K562 (cell line): ENCODE measurements around the gene CGB3. TPM values are rescaled to one million over a fixed set of nuclear protein-coding genes. Genes with fewer than 3 reads are reported as not detected.
A peak's percentile ranks its signal among the peaks of the same experiment; 100 is the strongest.

ENCODE experiments used
- JUN ChIP-seq, 2 experiments: sonication (generic) in 1 of 2; formaldehyde crosslinking in 1 of 2; IDR thresholded peaks; 2 replicates each; pipeline versions ENCODE4 v1.6.1 to v1.8.0; 2012 to 2022; ENCODE audit warnings: borderline replicate concordance in 2 of 2, mild to moderate bottlenecking in 2 of 2, improper control_type of control experiment in 1 of 2, low read depth in 1 of 2, low read length in 1 of 2, missing genetic modification reagents in 1 of 2
- YY1 ChIP-seq, 3 experiments: IDR thresholded peaks; 2 replicates each; pipeline ENCODE4 v1.6.1; 2011; ENCODE audit warnings: low read length in 2 of 3, mild to moderate bottlenecking in 2 of 3, moderate library complexity in 2 of 3, borderline replicate concordance in 1 of 3, control low read depth in 1 of 3, low read depth in 1 of 3; ENCODE audit not compliant: insufficient read depth in 3 of 3, insufficient replicate concordance in 2 of 3, control insufficient read depth in 1 of 3, insufficient read length in 1 of 3; ENCODE audit errors: extremely low read depth in 1 of 3
- ZNF232 ChIP-seq: sonication (generic); formaldehyde crosslinking; IDR thresholded peaks from 2 replicates; pipeline ENCODE4 v1.8.0; 2022; ENCODE audit warnings: mild to moderate bottlenecking, missing genetic modification reagents
- ZNF24 ChIP-seq: fragments of 450-650 bp; IDR thresholded peaks from 2 replicates; pipeline ENCODE4 v1.6.1; 2016
- ZNF3 ChIP-seq: fragments of 250-450 bp; sonication (Bioruptor Pico); IDR thresholded peaks from 2 replicates; pipeline ENCODE4 v1.5.0; 2021; ENCODE audit warnings: mild to moderate bottlenecking, moderate library complexity
- ZSCAN32 ChIP-seq: fragments of 450-650 bp; formaldehyde crosslinking; IDR thresholded peaks from 2 replicates; pipeline ENCODE4 v1.4.0; 2020; ENCODE audit warnings: mild to moderate bottlenecking, moderate library complexity
- polyA plus RNA-seq, 8 experiments: library from polyadenylated mRNA; depleted of rRNA in 4 of 8; stranded (reverse) in 5 of 8; unstranded in 3 of 8; fragments of >200 nt; fragmentation: Nextera tagmentation in 2 of 8; fragmentation: Illumina TruSeq in 1 of 8; extraction: Ambion mirVana in 2 of 8; extraction: Trizol in 1 of 8; gene quantifications; 2 replicates each; pipeline versions ENCODE4 v1.2.1 to v1.2.3, GENCODE V29; 2011 to 2014; ENCODE audit warnings: inconsistent platforms in 1 of 8, missing spikeins in 1 of 8
- total RNA-seq, 7 experiments: library from RNA; depleted of rRNA in 6 of 7; stranded (reverse); fragments of >200 nt in 6 of 7; fragmentation: Illumina TruSeq in 2 of 7; extraction: Trizol in 2 of 7; gene quantifications; 2 replicates each; pipeline versions ENCODE4 v1.2.1 to v1.2.3, GENCODE V29; 2011 to 2021; ENCODE audit warnings: low replicate concordance in 1 of 7
- TF ChIP-seq, protein P1 (sequence below): fragments of 250-450 bp; sonication (Bioruptor Pico); IDR thresholded peaks from 2 replicates; pipeline ENCODE4 v1.5.1; 2021; ENCODE audit warnings: mild to moderate bottlenecking
- TF ChIP-seq, protein P2 (sequence below), 2 experiments: IDR thresholded peaks; 2 replicates each; pipeline ENCODE4 v1.6.1; 2011; ENCODE audit warnings: borderline replicate concordance in 1 of 2, control low read depth in 1 of 2, low read depth in 1 of 2, low read length in 1 of 2, mild to moderate bottlenecking in 1 of 2, mixed read lengths in 1 of 2, moderate library complexity in 1 of 2; ENCODE audit not compliant: insufficient read depth in 1 of 2, insufficient read length in 1 of 2, poor library complexity in 1 of 2, severe bottlenecking in 1 of 2; ENCODE audit errors: extremely low read depth in 1 of 2
- TF ChIP-seq, protein P3 (sequence below): sonication (generic); formaldehyde crosslinking; IDR thresholded peaks from 2 replicates; pipeline ENCODE4 v1.8.1; 2023; ENCODE audit warnings: mild to moderate bottlenecking, missing genetic modification reagents

CGB3 gene
- total and polyA plus RNA-seq, 9 of the 15 experiments (the other 6 are each of a cell fraction or from before 2014, with no cell fraction given): not detected

DNA sequence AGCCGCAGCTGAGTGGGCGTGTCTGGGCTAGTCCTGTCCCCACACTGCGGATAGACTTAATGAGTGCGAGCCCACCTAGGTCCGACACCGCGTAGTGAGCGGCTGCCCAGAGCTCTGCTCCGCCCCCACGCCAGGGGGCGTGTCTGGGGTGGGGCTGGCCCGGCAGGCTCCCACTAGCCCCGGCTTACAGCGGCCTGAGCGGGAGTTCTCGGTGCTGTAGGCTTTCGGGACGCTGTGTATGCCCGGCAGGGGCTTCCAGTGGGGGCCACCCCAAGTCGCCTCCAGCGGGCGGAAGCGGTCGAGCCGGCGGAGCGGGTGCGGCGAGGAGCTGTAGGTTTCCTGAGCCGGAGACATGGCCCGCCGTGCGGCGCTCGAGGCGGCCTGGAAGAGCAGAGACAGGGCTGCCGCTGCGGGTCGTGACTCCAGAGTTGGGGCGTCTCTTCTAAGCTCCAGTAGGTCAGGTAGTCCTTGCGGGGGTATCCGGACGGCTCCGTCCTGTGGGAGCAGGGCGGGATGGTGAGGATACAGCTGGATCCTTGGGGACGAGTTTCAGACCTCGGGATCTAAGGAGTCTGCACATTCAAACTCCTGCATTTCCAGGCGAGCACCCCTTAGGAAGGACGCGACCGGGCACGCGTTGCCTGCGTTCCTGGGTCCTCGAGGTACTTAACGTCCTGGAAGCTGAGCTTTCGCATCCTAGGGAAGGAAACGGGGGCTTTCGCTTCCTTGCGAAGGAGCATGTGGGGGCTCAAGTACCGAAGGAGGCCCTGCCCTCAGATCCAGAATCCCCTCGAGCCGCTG, 32.2 kb upstream of the CGB3 start (continued):
- TF ChIP-seq ZSCAN32 (no peak), ZNF3 (CRISPR knock-in tag) (no peak), ZNF24 (no peak), ZNF232 (CRISPR knock-in tag) (no peak), YY1 (IDR thresholded peaks at IDR 0.05; ENCODE audit: borderline replicate concordance in 1 of 3, control insufficient read depth in 1 of 3, extremely low read depth in 1 of 3, insufficient read depth in 3 of 3, insufficient read length in 1 of 3, insufficient replicate concordance in 2 of 3, low read depth in 1 of 3, low read length in 2 of 3) (peak in 1 of 3 experiments; percentile 5), JUN (IDR thresholded peaks at IDR 0.05; ENCODE audit: borderline replicate concordance, low read depth, low read length) (no peak), JUN (CRISPR knock-in tag; IDR thresholded peaks at IDR 0.05; ENCODE audit: borderline replicate concordance) (no peak)
- TF ChIP-seq, protein P1, sequence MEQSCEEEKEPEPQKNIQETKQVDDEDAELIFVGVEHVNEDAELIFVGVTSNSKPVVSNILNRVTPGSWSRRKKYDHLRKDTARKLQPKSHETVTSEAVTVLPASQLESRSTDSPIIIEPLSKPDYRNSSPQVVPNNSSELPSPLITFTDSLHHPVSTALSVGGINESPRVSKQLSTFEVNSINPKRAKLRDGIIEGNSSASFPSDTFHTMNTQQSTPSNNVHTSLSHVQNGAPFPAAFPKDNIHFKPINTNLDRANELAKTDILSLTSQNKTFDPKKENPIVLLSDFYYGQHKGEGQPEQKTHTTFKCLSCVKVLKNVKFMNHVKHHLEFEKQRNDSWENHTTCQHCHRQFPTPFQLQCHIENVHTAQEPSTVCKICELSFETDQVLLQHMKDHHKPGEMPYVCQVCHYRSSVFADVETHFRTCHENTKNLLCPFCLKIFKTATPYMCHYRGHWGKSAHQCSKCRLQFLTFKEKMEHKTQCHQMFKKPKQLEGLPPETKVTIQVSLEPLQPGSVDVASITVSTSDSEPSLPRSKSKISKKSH (CRISPR knock-in tag): no peak
- TF ChIP-seq, protein P2, sequence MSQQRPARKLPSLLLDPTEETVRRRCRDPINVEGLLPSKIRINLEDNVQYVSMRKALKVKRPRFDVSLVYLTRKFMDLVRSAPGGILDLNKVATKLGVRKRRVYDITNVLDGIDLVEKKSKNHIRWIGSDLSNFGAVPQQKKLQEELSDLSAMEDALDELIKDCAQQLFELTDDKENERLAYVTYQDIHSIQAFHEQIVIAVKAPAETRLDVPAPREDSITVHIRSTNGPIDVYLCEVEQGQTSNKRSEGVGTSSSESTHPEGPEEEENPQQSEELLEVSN (IDR thresholded peaks at IDR 0.05; ENCODE audit: borderline replicate concordance in 1 of 2, extremely low read depth in 1 of 2, insufficient read depth in 1 of 2, insufficient read length in 1 of 2, low read depth in 1 of 2, low read length in 1 of 2, poor library complexity in 1 of 2, severe bottlenecking in 1 of 2): peak in 1 of 2 experiments; percentile 71
- TF ChIP-seq, protein P3, sequence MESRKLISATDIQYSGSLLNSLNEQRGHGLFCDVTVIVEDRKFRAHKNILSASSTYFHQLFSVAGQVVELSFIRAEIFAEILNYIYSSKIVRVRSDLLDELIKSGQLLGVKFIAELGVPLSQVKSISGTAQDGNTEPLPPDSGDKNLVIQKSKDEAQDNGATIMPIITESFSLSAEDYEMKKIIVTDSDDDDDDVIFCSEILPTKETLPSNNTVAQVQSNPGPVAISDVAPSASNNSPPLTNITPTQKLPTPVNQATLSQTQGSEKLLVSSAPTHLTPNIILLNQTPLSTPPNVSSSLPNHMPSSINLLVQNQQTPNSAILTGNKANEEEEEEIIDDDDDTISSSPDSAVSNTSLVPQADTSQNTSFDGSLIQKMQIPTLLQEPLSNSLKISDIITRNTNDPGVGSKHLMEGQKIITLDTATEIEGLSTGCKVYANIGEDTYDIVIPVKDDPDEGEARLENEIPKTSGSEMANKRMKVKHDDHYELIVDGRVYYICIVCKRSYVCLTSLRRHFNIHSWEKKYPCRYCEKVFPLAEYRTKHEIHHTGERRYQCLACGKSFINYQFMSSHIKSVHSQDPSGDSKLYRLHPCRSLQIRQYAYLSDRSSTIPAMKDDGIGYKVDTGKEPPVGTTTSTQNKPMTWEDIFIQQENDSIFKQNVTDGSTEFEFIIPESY: no peak
